Measurements from ENCODE around the gene ZNHIT2.

Gene ZNHIT2

GRCh38 chr11:65108469-65109123 lies 8.9 kb downstream of the ZNHIT2 start:
- TF ChIP-seq, protein P1, sequence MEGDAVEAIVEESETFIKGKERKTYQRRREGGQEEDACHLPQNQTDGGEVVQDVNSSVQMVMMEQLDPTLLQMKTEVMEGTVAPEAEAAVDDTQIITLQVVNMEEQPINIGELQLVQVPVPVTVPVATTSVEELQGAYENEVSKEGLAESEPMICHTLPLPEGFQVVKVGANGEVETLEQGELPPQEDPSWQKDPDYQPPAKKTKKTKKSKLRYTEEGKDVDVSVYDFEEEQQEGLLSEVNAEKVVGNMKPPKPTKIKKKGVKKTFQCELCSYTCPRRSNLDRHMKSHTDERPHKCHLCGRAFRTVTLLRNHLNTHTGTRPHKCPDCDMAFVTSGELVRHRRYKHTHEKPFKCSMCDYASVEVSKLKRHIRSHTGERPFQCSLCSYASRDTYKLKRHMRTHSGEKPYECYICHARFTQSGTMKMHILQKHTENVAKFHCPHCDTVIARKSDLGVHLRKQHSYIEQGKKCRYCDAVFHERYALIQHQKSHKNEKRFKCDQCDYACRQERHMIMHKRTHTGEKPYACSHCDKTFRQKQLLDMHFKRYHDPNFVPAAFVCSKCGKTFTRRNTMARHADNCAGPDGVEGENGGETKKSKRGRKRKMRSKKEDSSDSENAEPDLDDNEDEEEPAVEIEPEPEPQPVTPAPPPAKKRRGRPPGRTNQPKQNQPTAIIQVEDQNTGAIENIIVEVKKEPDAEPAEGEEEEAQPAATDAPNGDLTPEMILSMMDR (IDR thresholded peaks at IDR 0.05; ENCODE audit: low read length, missing control alignments), result no peak
- no peak for DNase-seq (ENCODE audit: low read depth)
- H3K4me3 ChIP-seq (replicated peaks; ENCODE audit: low read depth, low read length), result no peak overlapping the region

DNA sequence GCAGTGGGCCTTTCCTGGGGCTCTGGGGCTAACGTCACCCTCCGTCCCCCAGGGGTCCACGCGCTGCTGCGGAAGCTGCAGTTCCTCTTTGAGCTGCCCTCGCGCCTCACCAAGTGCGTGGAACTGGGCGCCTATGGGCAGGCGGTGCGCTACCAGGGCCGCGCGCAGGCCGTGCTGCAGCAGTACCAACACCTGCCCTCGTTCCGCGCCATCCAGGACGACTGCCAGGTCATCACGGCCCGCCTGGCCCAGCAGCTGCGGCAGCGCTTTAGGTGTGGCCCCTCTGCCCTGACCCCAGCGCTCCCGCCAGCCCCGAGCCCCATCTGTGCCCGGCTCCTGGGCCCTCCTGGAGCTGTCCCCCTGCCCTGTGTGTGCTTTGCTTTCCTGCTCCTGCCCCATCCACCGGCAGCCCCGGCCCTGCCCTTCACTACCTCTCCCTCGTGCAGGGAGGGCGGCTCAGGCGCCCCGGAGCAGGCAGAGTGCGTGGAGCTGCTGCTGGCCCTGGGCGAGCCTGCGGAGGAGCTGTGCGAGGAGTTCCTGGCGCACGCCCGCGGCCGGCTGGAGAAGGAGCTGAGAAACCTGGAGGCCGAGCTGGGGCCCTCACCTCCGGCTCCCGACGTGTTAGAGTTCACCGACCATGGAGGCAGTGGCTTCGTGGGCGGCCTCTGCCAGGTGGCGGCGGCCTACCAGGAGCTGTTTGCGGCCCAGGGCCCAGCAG lies 9.6 kb downstream of the ZNHIT2 start:
- DNase-seq (ENCODE audit: low read depth), result no peak
- no peak overlapping the region for H3K4me3 ChIP-seq (replicated peaks; ENCODE audit: low read depth, low read length)
- TF ChIP-seq, protein P1 (IDR thresholded peaks at IDR 0.05; ENCODE audit: low read length, missing control alignments), result no peak

DNA sequence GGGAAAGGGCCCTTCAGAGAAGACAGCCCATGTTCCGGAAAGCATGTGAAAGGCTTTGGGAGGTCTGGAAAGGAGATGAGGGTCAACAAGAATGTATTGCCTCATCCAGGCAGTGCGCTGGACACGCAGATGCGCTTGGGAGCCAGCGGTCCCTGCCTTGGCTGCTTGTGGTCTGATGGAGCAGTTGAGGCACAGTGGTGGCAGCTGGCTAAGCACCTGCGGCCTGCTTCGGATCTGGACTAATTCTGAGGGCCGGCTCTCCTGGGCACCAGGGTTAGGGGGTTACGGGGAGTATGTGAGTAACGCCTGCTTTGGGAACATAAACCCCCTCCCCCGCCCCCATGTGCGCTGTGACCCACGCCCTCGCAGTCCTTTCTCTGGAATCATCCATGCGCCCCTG lies 10.4 kb downstream of the ZNHIT2 start:
- no peak for DNase-seq (ENCODE audit: low read depth)
- TF ChIP-seq, protein P1 (IDR thresholded peaks at IDR 0.05; ENCODE audit: low read length, missing control alignments), result no peak
- H3K4me3 ChIP-seq (replicated peaks; ENCODE audit: low read depth, low read length), result no peak overlapping the region

GRCh38 chr11:65104628-65105027 lies 12.9 kb downstream of the ZNHIT2 start:
- TF ChIP-seq, protein P1 (IDR thresholded peaks at IDR 0.05; ENCODE audit: low read length, missing control alignments), result no peak
- no peak overlapping the region for H3K4me3 ChIP-seq (replicated peaks; ENCODE audit: low read depth, low read length)
- DNase-seq (ENCODE audit: low read depth), result no peak

GRCh38 chr11:65103476-65103875 lies 14.0 kb downstream of the ZNHIT2 start:
- no peak overlapping the region for H3K4me3 ChIP-seq (replicated peaks; ENCODE audit: low read depth, low read length)
- TF ChIP-seq, protein P1 (IDR thresholded peaks at IDR 0.05; ENCODE audit: low read length, missing control alignments), result no peak
- DNase-seq (ENCODE audit: low read depth), result no peak

GRCh38 chr11:65102142-65103095 lies 15.1 kb downstream of the ZNHIT2 start:
- no peak overlapping the region for H3K4me3 ChIP-seq (replicated peaks; ENCODE audit: low read depth, low read length)
- TF ChIP-seq, protein P1 (IDR thresholded peaks at IDR 0.05; ENCODE audit: low read length, missing control alignments), result no peak
- peak; percentile 40 for DNase-seq (ENCODE audit: low read depth)
